OCI-LY7 (cell line): ENCODE measurements around the gene KLK6.

Experiments used
- EZH2phosphoT487 ChIP-seq: fragments of 200-600 bp; sonication (generic); IDR thresholded peaks from 2 replicates; pipeline ENCODE4 v1.6.1; 2018; ENCODE audit warnings: low read depth, borderline replicate concordance, mild to moderate bottlenecking, mixed run types, antibody characterized with exemption, low read length, moderate library complexity, mixed read lengths
- TF ChIP-seq, protein P1 (sequence below): fragments of 200-600 bp; sonication (generic); conservative IDR thresholded peaks from 2 replicates; pipeline ENCODE4 v1.5.1; 2014; ENCODE audit warnings: mild to moderate bottlenecking, antibody characterized with exemption, low read length, moderate library complexity, mixed read lengths

DNA sequence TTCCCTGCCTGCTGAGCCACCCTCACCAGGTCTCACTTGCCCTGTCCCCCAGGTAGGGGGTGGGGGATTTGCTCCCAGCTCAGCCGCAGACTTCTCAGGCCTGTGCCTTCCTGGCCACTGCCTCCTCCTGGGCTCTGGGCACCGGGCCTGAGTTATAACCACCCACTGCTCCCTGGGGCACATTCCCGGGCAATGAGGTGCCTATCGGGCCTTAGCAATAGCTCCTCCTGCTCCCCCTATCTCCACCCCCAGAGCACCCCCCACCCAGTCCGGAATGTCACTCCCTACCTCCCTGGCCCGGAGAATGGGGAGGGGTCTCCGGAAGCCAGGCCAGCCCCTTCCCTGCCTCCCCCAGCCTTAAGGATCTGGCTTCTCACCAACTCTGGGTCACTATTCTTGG is 16.5 kb downstream of the KLK6 start, which contains the start of gene KLK5:
- TF ChIP-seq, protein P1, sequence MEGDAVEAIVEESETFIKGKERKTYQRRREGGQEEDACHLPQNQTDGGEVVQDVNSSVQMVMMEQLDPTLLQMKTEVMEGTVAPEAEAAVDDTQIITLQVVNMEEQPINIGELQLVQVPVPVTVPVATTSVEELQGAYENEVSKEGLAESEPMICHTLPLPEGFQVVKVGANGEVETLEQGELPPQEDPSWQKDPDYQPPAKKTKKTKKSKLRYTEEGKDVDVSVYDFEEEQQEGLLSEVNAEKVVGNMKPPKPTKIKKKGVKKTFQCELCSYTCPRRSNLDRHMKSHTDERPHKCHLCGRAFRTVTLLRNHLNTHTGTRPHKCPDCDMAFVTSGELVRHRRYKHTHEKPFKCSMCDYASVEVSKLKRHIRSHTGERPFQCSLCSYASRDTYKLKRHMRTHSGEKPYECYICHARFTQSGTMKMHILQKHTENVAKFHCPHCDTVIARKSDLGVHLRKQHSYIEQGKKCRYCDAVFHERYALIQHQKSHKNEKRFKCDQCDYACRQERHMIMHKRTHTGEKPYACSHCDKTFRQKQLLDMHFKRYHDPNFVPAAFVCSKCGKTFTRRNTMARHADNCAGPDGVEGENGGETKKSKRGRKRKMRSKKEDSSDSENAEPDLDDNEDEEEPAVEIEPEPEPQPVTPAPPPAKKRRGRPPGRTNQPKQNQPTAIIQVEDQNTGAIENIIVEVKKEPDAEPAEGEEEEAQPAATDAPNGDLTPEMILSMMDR: no peak
- TF ChIP-seq EZH2phosphoT487: no peak
